SH-SY5Y (cell line): Measurements from ENCODE around the gene CDC37L1.

Experiments used
- GATA2 ChIP-seq: IDR thresholded peaks from 2 replicates; pipeline ENCODE4 v1.6.1; 2011; ENCODE audit warnings: mild to moderate bottlenecking, low read depth, low read length
- GATA3 ChIP-seq: IDR thresholded peaks from 2 replicates; pipeline ENCODE4 v1.6.1; 2011; ENCODE audit warnings: low read depth, mild to moderate bottlenecking, low read length, moderate library complexity

The CDC37L1 gene

GRCh38 chr9:4662989-4663792, 16.2 kb upstream of the CDC37L1 start:
- no peak for TF ChIP-seq GATA3
- no peak for TF ChIP-seq GATA2

GRCh38 chr9:4663956-4664355, 15.4 kb upstream of the CDC37L1 start:
- no peak for TF ChIP-seq GATA3
- no peak for TF ChIP-seq GATA2

GRCh38 chr9:4665357-4665756, 14.0 kb upstream of the CDC37L1 start:
- TF ChIP-seq GATA2 (no peak), GATA3 (no peak)

- TF ChIP-seq GATA2 = no peak
- no peak for TF ChIP-seq GATA3
These were observed 13.2 kb upstream of the CDC37L1 start, which contains the start of gene SPATA6L for GRCh38 chr9:4666042-4666699. TSS of gene SPATA6L (minus strand) at chr9:4666480. CDS start at chr9:4666250, 230 bp downstream.

GRCh38 chr9:4667681-4668080, 11.7 kb upstream of the CDC37L1 start:
- TF ChIP-seq GATA3 = no peak
- no peak for TF ChIP-seq GATA2

GRCh38 chr9:4668604-4669003, 10.8 kb upstream of the CDC37L1 start:
- no peak for TF ChIP-seq GATA2
- no peak for TF ChIP-seq GATA3

GRCh38 chr9:4669890-4670289, 9.5 kb upstream of the CDC37L1 start:
- no peak for TF ChIP-seq GATA3
- no peak for TF ChIP-seq GATA2

GRCh38 chr9:4670591-4670990, 8.8 kb upstream of the CDC37L1 start:
- TF ChIP-seq GATA3 = no peak
- TF ChIP-seq GATA2 = no peak

- TF ChIP-seq GATA3 (no peak), GATA2 (no peak)
These were observed 7.6 kb upstream of the CDC37L1 start for GRCh38 chr9:4671737-4672136.

GRCh38 chr9:4674783-4675182, 4.6 kb upstream of the CDC37L1 start:
- TF ChIP-seq GATA3 = no peak

- TF ChIP-seq GATA2 = no peak
- TF ChIP-seq GATA3 = no peak
These were observed 2.0 kb upstream of the CDC37L1 start for GRCh38 chr9:4677392-4677791.

- TF ChIP-seq GATA2 (no peak), GATA3 (no peak)
These were observed 596 bp upstream of the CDC37L1 start for GRCh38 chr9:4678679-4679267.

GRCh38 chr9:4680173-4680525, 780 bp downstream of the CDC37L1 start:
- TF ChIP-seq GATA3 (no peak), GATA2 (no peak)

GRCh38 chr9:4680750-4681149, 1.4 kb downstream of the CDC37L1 start:
- TF ChIP-seq GATA2 (no peak), GATA3 (no peak)

GRCh38 chr9:4684820-4685219, 5.5 kb downstream of the CDC37L1 start:
- TF ChIP-seq GATA2 (no peak), GATA3 (no peak)

- TF ChIP-seq GATA3 = no peak
- TF ChIP-seq GATA2 = no peak
These were observed 6.7 kb downstream of the CDC37L1 start for GRCh38 chr9:4686112-4686511.
